H1 (cell line): ENCODE results near the gene RNU6-9. TPM values are rescaled to one million over a fixed set of nuclear protein-coding genes. Genes with fewer than 3 reads are reported as not detected.

ENCODE experiments used
- BCL11A ChIP-seq, 2 experiments: IDR thresholded peaks; one replicate each; pipeline ENCODE4 v1.6.1; 2011; ENCODE audit warnings: low read depth in 2 of 2, low read length in 2 of 2, mild to moderate bottlenecking in 2 of 2
- PHF8 ChIP-seq: fragments of 200-600 bp; sonication (generic); conservative IDR thresholded peaks from 2 replicates; pipeline ENCODE4 v1.7.1; 2012; ENCODE audit warnings: low read depth, mild to moderate bottlenecking, inconsistent platforms, low read length, moderate library complexity
- SP1 ChIP-seq: IDR thresholded peaks from 2 replicates; pipeline ENCODE4 v1.6.1; 2011; ENCODE audit warnings: low read depth, low read length
- SRF ChIP-seq: IDR thresholded peaks from 2 replicates; pipeline ENCODE4 v1.6.1; 2011; ENCODE audit warnings: mild to moderate bottlenecking, low read depth, low read length, moderate library complexity
- YY1 ChIP-seq: IDR thresholded peaks from 2 replicates; pipeline ENCODE4 v1.6.1; 2011; ENCODE audit warnings: low read depth, mild to moderate bottlenecking, low read length
- polyA plus RNA-seq, 7 experiments: library from polyadenylated mRNA; depleted of rRNA in 3 of 7; stranded (reverse) in 5 of 7; unstranded in 2 of 7; fragments of >200 nt in 5 of 7; fragments of 200-250 nt in 2 of 7; gene quantifications; 1 replicate in 5 of 7; 2 replicates in 1 of 7; 4 replicates in 1 of 7; pipeline versions ENCODE4 v1.2.1 to v1.2.3, GENCODE V29; 2011 to 2013; ENCODE audit warnings: missing spikeins in 2 of 7, mixed read lengths in 2 of 7
- total RNA-seq: library from RNA; stranded (reverse); fragmentation: NEBNext Ultra II Directional; extraction: Animal tissue kit (Norgen Biotek cat#: 25700); gene quantifications from 2 replicates; pipeline ENCODE4 v1.2.1, GENCODE V29; 2021

Gene RNU6-9
- total and polyA plus RNA-seq, 2 of the 8 experiments (the other 6 are each of a cell fraction or from before 2014, with no cell fraction given) = not detected

GRCh38 chr19:862581-863314, 30.5 kb upstream of the RNU6-9 start (continued):
- TF ChIP-seq SP1 = peak; percentile 16; the same call in 1 of the 2 replicates
- no peak for TF ChIP-seq BCL11A (IDR thresholded peaks at IDR 0.05; ENCODE audit: low read depth in 2 of 2, low read length in 2 of 2)
- no peak for TF ChIP-seq SRF
- TF ChIP-seq YY1 = no peak
- TF ChIP-seq PHF8 = no peak
